Measurements from ENCODE around the gene KHDC4. TPM values are rescaled to one million over a fixed set of nuclear protein-coding genes. Genes with fewer than 3 reads are reported as not detected.
A peak's percentile ranks its signal among the peaks of the same experiment; 100 is the strongest.

Gene KHDC4
- total RNA-seq, 1 donor from 2014 or later, result 91.5 TPM

GRCh38 chr1:155880251-155880650 lies 54.0 kb downstream of the KHDC4 start:
- H3K4me1 ChIP-seq, result no peaks in the 10 kb centered on the region
- no peak overlapping the region for H2AFZ ChIP-seq (replicated peaks)
- H3K9me3 ChIP-seq (ENCODE audit: low read depth), result no peaks in the 10 kb centered on the region
- H3K36me3 ChIP-seq, result no peaks in the 10 kb centered on the region
- no peaks in the 10 kb centered on the region for H4K20me1 ChIP-seq (ENCODE audit: low read depth)
- DNase-seq (ENCODE audit: low spot score), result no peak
- Mint-ChIP-seq H3K27ac (no peak overlapping the region), H3K9me3 (no peaks in the 10 kb centered on the region), H3K36me3 (no peaks in the 10 kb centered on the region), H3K4me3 (no peak overlapping the region), H3K4me1 (peaks cover 11% of the 10 kb centered on the region), H3K27me3 (ENCODE audit: insufficient read depth, low read depth) (no peaks in the 10 kb centered on the region)
- H3K27ac ChIP-seq, result no peak overlapping the region
- TF ChIP-seq EZH2phosphoT487 (IDR thresholded peaks at IDR 0.05), result no peak
- no peak for TF ChIP-seq CTCF (IDR thresholded peaks at IDR 0.05)
- H3F3A ChIP-seq (ENCODE audit: low read depth), result no peaks in the 10 kb centered on the region
- H3K4me3 ChIP-seq, result no peak overlapping the region
- H3K27me3 ChIP-seq, result no peaks in the 10 kb centered on the region
- no peak overlapping the region for H3K4me2 ChIP-seq
- no peak overlapping the region for H3K9ac ChIP-seq
- H3K79me2 ChIP-seq (ENCODE audit: low read depth), result no peaks in the 10 kb centered on the region

GRCh38 chr1:155877945-155878344 lies 56.3 kb downstream of the KHDC4 start:
- no peaks in the 10 kb centered on the region for H3K79me2 ChIP-seq (ENCODE audit: low read depth)
- H3K27ac Mint-ChIP-seq, result peak overlapping the region; percentile 42
- no peaks in the 10 kb centered on the region for H3K9me3 Mint-ChIP-seq
- no peaks in the 10 kb centered on the region for H3K27me3 Mint-ChIP-seq (ENCODE audit: insufficient read depth, low read depth)
- H3K4me1 ChIP-seq, result no peaks in the 10 kb centered on the region
- no peaks in the 10 kb centered on the region for H3K9me3 ChIP-seq (ENCODE audit: low read depth)
- no peak for TF ChIP-seq EZH2phosphoT487 (IDR thresholded peaks at IDR 0.05)
- no peak for TF ChIP-seq CTCF (IDR thresholded peaks at IDR 0.05)
- no peak for TF ChIP-seq EZH2 (IDR thresholded peaks at IDR 0.05)
- H4K20me1 ChIP-seq (ENCODE audit: low read depth), result no peaks in the 10 kb centered on the region
- H3K4me2 ChIP-seq, result no peak overlapping the region
- no peak overlapping the region for H3K27ac ChIP-seq
- H3K36me3 Mint-ChIP-seq, result no peaks in the 10 kb centered on the region
- H3K36me3 ChIP-seq, result no peaks in the 10 kb centered on the region
- DNase-seq (ENCODE audit: low spot score), result no peak
- no peak overlapping the region for H3K9ac ChIP-seq
- H3K27me3 ChIP-seq, result no peaks in the 10 kb centered on the region
- no peak overlapping the region for H3K4me3 Mint-ChIP-seq
- no peak overlapping the region for H2AFZ ChIP-seq (replicated peaks)
- H3K4me3 ChIP-seq, result no peak overlapping the region
- no peaks in the 10 kb centered on the region for H3F3A ChIP-seq (ENCODE audit: low read depth)
- peaks cover 2% of the 10 kb centered on the region for H3K4me1 Mint-ChIP-seq

- Histone ChIP-seq H3K27ac (no peak overlapping the region), H3K9me3 (ENCODE audit: low read depth) (no peaks in the 10 kb centered on the region), H3K27me3 (no peaks in the 10 kb centered on the region), H3K4me1 (peaks cover 9% of the 10 kb centered on the region), H3K9ac (no peak overlapping the region), H3K4me2 (no peak overlapping the region), H3F3A (ENCODE audit: low read depth) (no peaks in the 10 kb centered on the region), H2AFZ (replicated peaks) (no peak overlapping the region), H3K4me3 (no peak overlapping the region), H4K20me1 (ENCODE audit: low read depth) (peaks cover 3% of the 10 kb centered on the region), H3K36me3 (no peaks in the 10 kb centered on the region), H3K79me2 (ENCODE audit: low read depth) (no peaks in the 10 kb centered on the region)
- Mint-ChIP-seq H3K4me3 (no peak overlapping the region), H3K27me3 (ENCODE audit: insufficient read depth, low read depth) (no peaks in the 10 kb centered on the region), H3K9me3 (no peaks in the 10 kb centered on the region), H3K4me1 (peaks cover 9% of the 10 kb centered on the region), H3K36me3 (peaks cover 3% of the 10 kb centered on the region), H3K27ac (peak overlapping the region; percentile 63)
- DNase-seq (ENCODE audit: low spot score), result no peak
- TF ChIP-seq EZH2phosphoT487 (IDR thresholded peaks at IDR 0.05) (no peak), CTCF (IDR thresholded peaks at IDR 0.05) (no peak), EZH2 (IDR thresholded peaks at IDR 0.05) (no peak)
Measured at GRCh38 chr1:155873860-155874259, 60.4 kb downstream of the KHDC4 start.
